Fibroblast of skin of abdomen (primary cell): ENCODE results near the gene HOXB6.

ENCODE experiments used
- DNase-seq: peaks from one replicate; pipeline ENCODE4 v3.0.0-alpha.2; 2013

Gene HOXB6

GRCh38 chr17:48578616-48579470 is 25.9 kb downstream of the HOXB6 start:
- DNase-seq = no peak

- DNase-seq = peak; percentile 86
These were observed 26.7 kb downstream of the HOXB6 start, which contains the start of gene HOXB4 for GRCh38 chr17:48577946-48578615. HOXB4 (minus strand) TSS chr17:48578350; CDS start chr17:48578319, 31 bp downstream.

GRCh38 chr17:48577330-48577945 is 27.3 kb downstream of the HOXB6 start:
- peak; percentile 77 for DNase-seq

GRCh38 chr17:48576479-48577309 is 28.1 kb downstream of the HOXB6 start:
- DNase-seq = peak; percentile 74

- no peak for DNase-seq
These were observed 28.9 kb downstream of the HOXB6 start for GRCh38 chr17:48575673-48576478.

- DNase-seq = peak; percentile 90
These were observed 29.7 kb downstream of the HOXB6 start for GRCh38 chr17:48575066-48575582.

GRCh38 chr17:48574505-48575065 is 30.2 kb downstream of the HOXB6 start:
- DNase-seq = no peak

- DNase-seq = peak; percentile 41
These were observed 32.9 kb downstream of the HOXB6 start for GRCh38 chr17:48571826-48572417.

GRCh38 chr17:48571024-48571818 is 33.6 kb downstream of the HOXB6 start:
- peak; percentile 62 for DNase-seq

GRCh38 chr17:48570325-48571023 is 34.3 kb downstream of the HOXB6 start:
- peak; percentile 62 for DNase-seq

- no peak for DNase-seq
These were observed 35.0 kb downstream of the HOXB6 start for GRCh38 chr17:48569674-48570324.

- no peak for DNase-seq
These were observed 35.6 kb downstream of the HOXB6 start for GRCh38 chr17:48569240-48569582.

- peak; percentile 77 for DNase-seq
These were observed 36.1 kb downstream of the HOXB6 start for GRCh38 chr17:48568499-48569239.

GRCh38 chr17:48567646-48568354 is 37.0 kb downstream of the HOXB6 start:
- DNase-seq = no peak

GRCh38 chr17:48567209-48567608 is 37.6 kb downstream of the HOXB6 start:
- DNase-seq = no peak

- DNase-seq = no peak
These were observed 38.1 kb downstream of the HOXB6 start for GRCh38 chr17:48566717-48567116.
